KMS-11 (cell line): ENCODE measurements around the gene LHFPL4.

Source experiments
- H2AFZ ChIP-seq: fragments of 200-600 bp; sonication (generic); 2 replicates; pipeline ENCODE4 v1.6.1; 2016; ENCODE audit warnings: antibody characterized with exemption, mixed run types, low read depth
- H3K27ac ChIP-seq: fragments of 200-600 bp; sonication (generic); 2 replicates; pipeline ENCODE4 v1.6.1; 2016; ENCODE audit warnings: mild to moderate bottlenecking, mixed run types
- H3K27me3 ChIP-seq: fragments of 200-600 bp; sonication (generic); 2 replicates; pipeline ENCODE4 v1.6.1; 2017; ENCODE audit warnings: mild to moderate bottlenecking, low read depth, mixed run types, moderate library complexity; ENCODE audit not compliant: insufficient read depth
- H3K36me3 ChIP-seq: fragments of 200-600 bp; sonication (generic); 2 replicates; pipeline ENCODE4 v1.6.1; 2017; ENCODE audit warnings: mild to moderate bottlenecking, mixed run types; ENCODE audit not compliant: insufficient read depth
- H3K4me1 ChIP-seq: fragments of 200-600 bp; sonication (generic); 2 replicates; pipeline ENCODE4 v1.6.1; 2016; ENCODE audit warnings: mild to moderate bottlenecking, low read depth, mixed run types; ENCODE audit not compliant: poor library complexity, severe bottlenecking
- H3K4me2 ChIP-seq: fragments of 200-600 bp; sonication (generic); 2 replicates; pipeline ENCODE4 v1.7.0; 2016; ENCODE audit warnings: mild to moderate bottlenecking, mixed run types
- H3K4me3 ChIP-seq: fragments of 200-600 bp; sonication (generic); IDR thresholded peaks from 2 replicates; pipeline ENCODE4 v1.6.1; 2017; ENCODE audit warnings: low read depth, low read length, mixed read lengths; ENCODE audit not compliant: insufficient read depth
- H3K79me2 ChIP-seq: fragments of 200-600 bp; sonication (generic); 2 replicates; pipeline ENCODE4 v1.6.1; 2016; ENCODE audit warnings: low read depth, mixed run types; ENCODE audit not compliant: insufficient read depth
- H3K9ac ChIP-seq: fragments of 200-600 bp; sonication (generic); 2 replicates; pipeline ENCODE4 v1.6.1; 2016; ENCODE audit warnings: mild to moderate bottlenecking, mixed run types
- H4K20me1 ChIP-seq: fragments of 200-600 bp; sonication (generic); 2 replicates; pipeline ENCODE4 v1.6.1; 2016; ENCODE audit warnings: mild to moderate bottlenecking, mixed run types; ENCODE audit not compliant: insufficient read depth
- CTCF ChIP-seq: fragments of 200-600 bp; sonication (generic); conservative IDR thresholded peaks from 2 replicates; pipeline ENCODE4 v1.6.1; 2017; ENCODE audit warnings: low read depth, mild to moderate bottlenecking, antibody characterized with exemption, low read length, moderate library complexity, mixed read lengths

Gene LHFPL4

DNA sequence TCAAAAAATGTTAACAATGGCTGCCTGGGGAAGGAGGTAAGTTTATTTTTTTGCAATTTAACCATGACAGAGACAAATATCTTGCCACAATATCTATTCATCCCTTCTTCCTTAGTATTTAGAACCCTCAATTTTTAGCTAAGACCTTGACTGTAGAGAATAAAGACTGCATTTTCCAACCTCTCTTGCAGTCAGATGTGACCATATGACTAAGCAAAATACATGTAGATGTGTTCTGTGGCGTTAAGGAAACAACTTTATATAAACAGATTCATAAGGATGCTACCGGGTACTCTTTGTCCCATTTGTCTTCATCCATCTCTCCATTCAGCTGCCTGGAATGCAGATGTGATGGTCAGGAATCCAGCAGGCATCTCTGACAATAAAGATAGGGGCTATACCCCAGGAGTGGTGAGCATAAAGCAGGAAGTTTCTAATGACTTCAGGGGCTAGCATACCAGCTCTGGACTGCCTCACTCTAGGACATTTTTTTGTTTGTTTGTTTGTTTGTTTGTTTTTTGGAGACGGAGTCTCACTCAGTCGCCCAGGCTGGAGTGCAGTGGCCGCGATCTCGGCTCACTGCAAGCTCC, 41.1 kb downstream of the LHFPL4 start:
- no peaks in the 10 kb centered on the region for H4K20me1 ChIP-seq
- TF ChIP-seq CTCF, result no peak
- no peaks in the 10 kb centered on the region for H3K36me3 ChIP-seq
- no peaks in the 10 kb centered on the region for H3K4me1 ChIP-seq
- H3K27me3 ChIP-seq, result no peaks in the 10 kb centered on the region
- H2AFZ ChIP-seq, result no peak overlapping the region
- H3K79me2 ChIP-seq, result no peaks in the 10 kb centered on the region
- no peak overlapping the region for H3K27ac ChIP-seq
- no peak overlapping the region for H3K4me2 ChIP-seq
- H3K4me3 ChIP-seq, result no peak overlapping the region
- no peak overlapping the region for H3K9ac ChIP-seq

DNA sequence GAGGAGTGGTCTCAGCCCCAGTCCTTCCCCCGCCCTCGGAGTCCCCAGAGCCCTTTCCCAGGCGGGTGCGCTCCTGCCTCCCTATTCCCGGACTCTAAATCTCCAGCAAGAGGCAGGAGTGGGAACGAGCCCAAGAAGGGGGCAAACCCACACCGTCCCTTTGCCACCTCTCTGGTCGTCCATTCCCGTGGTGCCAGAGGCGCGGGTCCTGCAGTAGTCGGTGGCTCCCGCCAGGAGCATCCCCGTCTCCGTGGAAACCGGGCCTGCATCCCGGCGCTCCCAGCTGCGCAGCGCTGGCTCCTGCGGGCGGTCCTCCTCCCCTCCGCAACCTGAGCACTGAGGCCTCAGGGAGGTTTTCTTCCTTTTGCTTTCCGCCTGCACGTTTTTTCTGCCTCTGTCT, 44.8 kb downstream of the LHFPL4 start:
- Histone ChIP-seq H3K27ac (no peak overlapping the region), H2AFZ (no peak overlapping the region), H3K27me3 (no peaks in the 10 kb centered on the region), H3K4me3 (no peak overlapping the region), H3K79me2 (no peaks in the 10 kb centered on the region), H3K4me2 (no peak overlapping the region), H4K20me1 (no peaks in the 10 kb centered on the region), H3K36me3 (no peaks in the 10 kb centered on the region), H3K9ac (no peak overlapping the region), H3K4me1 (no peaks in the 10 kb centered on the region)
- no peak for TF ChIP-seq CTCF

DNA sequence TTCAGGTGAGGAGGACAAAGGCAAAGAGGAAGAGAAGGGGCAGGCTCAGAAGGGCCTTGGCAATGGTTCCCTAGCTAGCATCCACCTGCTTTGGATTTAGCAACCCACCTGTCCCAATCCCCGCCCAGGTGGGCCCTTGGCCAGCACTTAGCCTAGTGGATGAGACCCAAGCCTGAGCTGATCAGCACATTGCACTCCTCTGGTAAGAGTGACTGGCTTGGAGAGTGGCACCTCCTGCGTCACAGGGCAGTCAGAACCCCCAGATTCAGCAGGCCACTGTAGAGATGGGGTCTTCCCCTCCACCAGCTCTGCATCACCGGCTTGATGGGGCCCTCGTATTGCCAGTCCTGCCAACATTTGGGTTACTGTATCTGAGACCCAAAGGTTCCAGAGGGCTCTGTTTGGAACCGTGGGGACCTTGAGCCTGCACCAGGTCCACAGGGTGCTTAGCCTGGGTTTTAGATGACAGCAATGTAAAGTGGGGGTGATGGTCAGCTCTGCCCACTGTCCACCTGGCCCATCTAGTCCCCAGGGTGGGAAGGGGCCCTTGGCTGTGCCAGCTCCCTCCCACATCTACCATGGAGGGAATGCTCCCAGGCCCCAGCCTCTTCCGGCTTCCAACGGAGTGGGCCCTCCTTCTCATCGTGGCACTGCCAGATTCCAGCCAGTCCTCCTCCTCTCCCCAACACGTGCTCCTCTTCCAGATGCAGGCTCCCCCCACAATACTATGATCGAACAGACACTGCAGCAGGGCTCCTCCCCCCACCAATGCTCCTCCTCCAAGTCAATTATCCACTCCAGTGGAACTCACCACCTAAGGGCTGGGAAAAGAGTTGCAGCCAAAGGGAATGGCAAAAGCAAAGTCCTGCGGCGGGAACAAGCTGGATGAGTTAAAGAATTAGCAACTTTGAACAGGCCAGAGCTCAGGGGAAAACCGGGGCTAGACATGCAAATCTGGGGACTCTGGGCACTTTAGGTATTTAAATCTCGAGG, 45.7 kb downstream of the LHFPL4 start:
- Histone ChIP-seq H2AFZ (no peak overlapping the region), H3K27me3 (no peaks in the 10 kb centered on the region)

GRCh38 chr3:9503283-9503682, 50.3 kb downstream of the LHFPL4 start:
- Histone ChIP-seq H3K27ac (no peak overlapping the region), H3K79me2 (no peaks in the 10 kb centered on the region), H3K4me3 (no peak overlapping the region), H2AFZ (no peak overlapping the region), H3K36me3 (no peaks in the 10 kb centered on the region), H3K4me2 (no peak overlapping the region), H4K20me1 (no peaks in the 10 kb centered on the region), H3K4me1 (no peaks in the 10 kb centered on the region), H3K9ac (no peak overlapping the region), H3K27me3 (no peaks in the 10 kb centered on the region)
- TF ChIP-seq CTCF, result peak; percentile 88

More for the DNA sequence above, 45.7 kb downstream of the LHFPL4 start:
- Histone ChIP-seq H3K9ac (no peak overlapping the region), H3K79me2 (no peaks in the 10 kb centered on the region), H4K20me1 (no peaks in the 10 kb centered on the region), H3K36me3 (no peaks in the 10 kb centered on the region), H3K4me2 (no peak overlapping the region), H3K4me3 (no peak overlapping the region), H3K4me1 (no peaks in the 10 kb centered on the region), H3K27ac (no peak overlapping the region)
- TF ChIP-seq CTCF, result no peak
